ENCODE results near the gene ANKRD52.

Gene ANKRD52

DNA sequence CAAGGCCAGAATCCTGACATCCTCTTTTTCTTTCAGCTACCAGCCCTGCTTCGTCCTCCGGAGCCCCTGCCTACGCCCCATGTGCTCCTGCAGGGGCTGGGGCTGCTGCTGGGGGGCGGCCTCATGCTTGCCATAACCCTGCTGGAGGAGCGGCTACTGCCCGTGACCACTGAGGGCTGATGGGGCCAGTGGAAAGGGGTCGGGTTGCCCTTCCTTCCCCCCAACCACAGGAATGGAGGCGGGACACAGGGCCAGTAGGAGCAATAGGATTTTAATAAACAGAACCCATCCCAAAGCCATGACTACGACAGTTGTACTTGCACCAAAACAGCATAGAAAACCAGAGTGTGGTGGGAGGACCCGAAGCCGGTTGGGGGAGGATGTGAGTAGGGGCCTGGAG lies 20.6 kb downstream of the ANKRD52 start:
- H3K4me1 Mint-ChIP-seq (ENCODE audit: low read depth), result no peaks in the 10 kb centered on the region
- no peaks in the 10 kb centered on the region for H3K9me3 Mint-ChIP-seq
- no peaks in the 10 kb centered on the region for H3K27me3 Mint-ChIP-seq
- H3K27ac Mint-ChIP-seq, result no peak overlapping the region
- no peak overlapping the region for H3K4me3 Mint-ChIP-seq
- H3K36me3 Mint-ChIP-seq (ENCODE audit: low read depth), result peaks cover 6% of the 10 kb centered on the region

DNA sequence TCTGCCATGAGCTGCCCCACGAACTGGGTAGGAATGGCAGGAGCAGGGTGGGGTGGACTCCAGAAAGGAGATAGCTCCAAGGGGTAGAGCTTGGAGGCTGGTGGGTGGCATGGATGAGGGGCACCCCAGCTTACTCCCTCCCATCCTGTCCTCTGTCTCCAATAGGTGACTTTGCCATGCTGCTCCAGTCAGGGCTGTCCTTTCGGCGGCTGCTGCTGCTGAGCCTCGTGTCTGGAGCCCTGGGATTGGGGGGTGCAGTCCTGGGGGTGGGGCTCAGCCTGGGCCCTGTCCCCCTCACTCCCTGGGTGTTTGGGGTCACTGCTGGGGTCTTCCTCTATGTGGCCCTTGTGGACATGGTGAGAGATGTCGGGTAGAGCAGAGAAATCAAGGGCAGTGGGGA lies 21.2 kb downstream of the ANKRD52 start:
- H3K27me3 Mint-ChIP-seq, result no peaks in the 10 kb centered on the region
- no peak overlapping the region for H3K27ac Mint-ChIP-seq
- no peak overlapping the region for H3K4me3 Mint-ChIP-seq
- no peaks in the 10 kb centered on the region for H3K9me3 Mint-ChIP-seq
- H3K36me3 Mint-ChIP-seq (ENCODE audit: low read depth), result peaks cover 3% of the 10 kb centered on the region
- no peaks in the 10 kb centered on the region for H3K4me1 Mint-ChIP-seq (ENCODE audit: low read depth)

GRCh38 chr12:56236091-56236490 lies 22.1 kb downstream of the ANKRD52 start:
- Mint-ChIP-seq H3K4me3 (no peak overlapping the region), H3K27ac (no peak overlapping the region), H3K27me3 (no peaks in the 10 kb centered on the region), H3K4me1 (ENCODE audit: low read depth) (no peaks in the 10 kb centered on the region), H3K9me3 (no peaks in the 10 kb centered on the region), H3K36me3 (ENCODE audit: low read depth) (no peaks in the 10 kb centered on the region)

- Mint-ChIP-seq H3K9me3 (no peaks in the 10 kb centered on the region), H3K36me3 (ENCODE audit: low read depth) (no peaks in the 10 kb centered on the region), H3K27ac (no peak overlapping the region), H3K4me3 (no peak overlapping the region), H3K27me3 (no peaks in the 10 kb centered on the region), H3K4me1 (ENCODE audit: low read depth) (no peaks in the 10 kb centered on the region)
These were observed 23.3 kb downstream of the ANKRD52 start for GRCh38 chr12:56234746-56235436.

- H3K4me1 Mint-ChIP-seq (ENCODE audit: low read depth), result no peaks in the 10 kb centered on the region
- H3K27ac Mint-ChIP-seq, result no peak overlapping the region
- H3K36me3 Mint-ChIP-seq (ENCODE audit: low read depth), result peaks cover 13% of the 10 kb centered on the region
- no peaks in the 10 kb centered on the region for H3K9me3 Mint-ChIP-seq
- no peaks in the 10 kb centered on the region for H3K27me3 Mint-ChIP-seq
- H3K4me3 Mint-ChIP-seq, result no peak overlapping the region
These were observed 27.0 kb downstream of the ANKRD52 start for GRCh38 chr12:56231184-56231582.

GRCh38 chr12:56230432-56231183 lies 27.6 kb downstream of the ANKRD52 start:
- no peaks in the 10 kb centered on the region for H3K9me3 Mint-ChIP-seq
- H3K27ac Mint-ChIP-seq, result no peak overlapping the region
- H3K36me3 Mint-ChIP-seq (ENCODE audit: low read depth), result peaks cover 16% of the 10 kb centered on the region
- H3K27me3 Mint-ChIP-seq, result no peaks in the 10 kb centered on the region
- H3K4me3 Mint-ChIP-seq, result no peak overlapping the region
- H3K4me1 Mint-ChIP-seq (ENCODE audit: low read depth), result peaks cover 1% of the 10 kb centered on the region

- Mint-ChIP-seq H3K27me3 (no peaks in the 10 kb centered on the region), H3K9me3 (no peaks in the 10 kb centered on the region), H3K4me1 (ENCODE audit: low read depth) (peaks cover 7% of the 10 kb centered on the region), H3K27ac (no peak within 1 kb of the TSS), H3K4me3 (no peak within 1 kb of the TSS), H3K36me3 (ENCODE audit: low read depth) (peaks cover 20% of the 10 kb centered on the region)
These were observed 28.2 kb downstream of the ANKRD52 start, which contains the start of gene SLC39A5 for GRCh38 chr12:56229916-56230431. SLC39A5 (plus strand) TSS chr12:56230051; CDS start chr12:56231275, 1,224 bp downstream.

DNA sequence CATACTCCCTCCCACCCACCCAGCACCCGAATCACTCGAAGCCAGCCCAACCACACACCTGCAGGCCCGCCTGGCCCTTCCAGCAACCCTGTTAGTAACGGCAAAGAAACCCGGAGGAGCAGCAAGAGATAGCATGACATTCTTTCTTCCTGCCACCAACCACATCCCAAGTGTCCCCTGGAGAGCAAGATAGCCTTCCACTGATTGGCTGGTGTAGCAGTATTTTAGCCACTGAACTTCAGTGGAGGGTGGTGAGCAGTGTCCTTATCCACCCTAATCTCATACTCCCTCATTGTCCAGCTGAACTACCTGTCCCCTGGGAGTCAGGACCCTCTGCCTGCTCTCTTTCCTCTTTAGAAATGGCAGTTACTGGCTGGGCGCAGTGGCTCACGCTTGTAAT lies 29.1 kb downstream of the ANKRD52 start:
- Mint-ChIP-seq H3K36me3 (ENCODE audit: low read depth) (peaks cover 20% of the 10 kb centered on the region), H3K27me3 (no peaks in the 10 kb centered on the region), H3K27ac (no peak overlapping the region), H3K9me3 (no peaks in the 10 kb centered on the region), H3K4me3 (no peak overlapping the region), H3K4me1 (ENCODE audit: low read depth) (peaks cover 13% of the 10 kb centered on the region)

DNA sequence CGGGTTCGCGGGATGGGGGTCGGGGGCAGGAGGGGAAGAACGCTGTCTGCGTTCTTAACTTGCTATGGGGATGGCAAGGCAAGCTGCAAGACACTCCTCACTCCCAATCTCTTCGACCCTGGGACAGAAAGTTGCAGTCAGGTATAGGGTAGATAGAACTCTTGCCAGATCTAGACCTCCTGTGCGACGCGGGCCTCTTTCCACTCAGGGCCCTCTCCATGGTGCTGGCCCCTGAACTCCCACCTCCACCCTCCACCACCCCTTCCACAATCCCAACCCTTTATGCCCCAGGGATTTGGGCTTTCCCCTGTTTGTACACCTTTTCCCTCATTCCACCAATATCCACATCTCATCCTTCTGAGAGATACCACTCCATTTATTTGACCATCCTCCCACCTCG lies 33.2 kb downstream of the ANKRD52 start:
- H3K9me3 Mint-ChIP-seq, result no peaks in the 10 kb centered on the region
- peak overlapping the region; percentile 90 for H3K4me3 Mint-ChIP-seq
- peaks cover 20% of the 10 kb centered on the region for H3K36me3 Mint-ChIP-seq (ENCODE audit: low read depth)
- peaks cover 43% of the 10 kb centered on the region for H3K4me1 Mint-ChIP-seq (ENCODE audit: low read depth)
- H3K27ac Mint-ChIP-seq, result peak overlapping the region; percentile 82
- H3K27me3 Mint-ChIP-seq, result no peaks in the 10 kb centered on the region

DNA sequence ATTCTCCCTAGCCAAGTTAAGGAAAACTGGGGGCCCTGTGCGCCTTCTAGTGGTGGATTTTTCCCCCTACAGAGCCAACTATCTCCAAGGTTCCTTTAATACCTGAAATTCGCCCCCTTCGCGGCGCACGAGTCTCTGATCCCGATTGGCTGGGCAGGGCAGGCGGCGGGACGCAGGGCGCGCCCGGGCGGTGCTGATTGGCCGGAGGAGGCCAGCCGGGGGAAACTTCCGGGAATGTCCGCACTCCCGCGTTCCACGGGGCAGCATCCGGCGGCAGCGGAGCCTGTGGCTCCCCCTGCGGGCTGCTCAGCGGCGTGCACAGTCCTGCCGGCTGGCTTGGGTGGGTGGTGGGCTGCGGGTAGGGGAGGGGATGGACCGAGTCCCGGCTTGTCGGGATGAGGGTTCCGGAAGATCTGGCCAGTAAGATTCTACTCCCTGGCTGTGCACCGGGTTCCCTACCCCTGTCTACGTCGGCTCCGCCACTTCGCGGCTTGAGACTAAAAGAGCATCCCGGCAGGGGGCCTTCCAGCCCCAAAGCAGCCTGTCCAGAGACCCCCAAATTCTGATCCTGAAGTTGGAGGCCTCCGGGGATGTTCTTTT lies 34.0 kb downstream of the ANKRD52 start, which contains the start of gene NABP2:
Gene NABP2 (plus strand): TSS at position 241 of the 600 bp plus-strand sequence. CDS start 515 bp downstream, outside the sequence.
- Mint-ChIP-seq H3K27me3 (no peaks in the 10 kb centered on the region), H3K9me3 (no peaks in the 10 kb centered on the region), H3K36me3 (ENCODE audit: low read depth) (peaks cover 15% of the 10 kb centered on the region), H3K4me1 (ENCODE audit: low read depth) (peaks cover 43% of the 10 kb centered on the region), H3K27ac (peak within 1 kb of the TSS; percentile 82), H3K4me3 (peak within 1 kb of the TSS; percentile 90)

- Mint-ChIP-seq H3K27ac (peak overlapping the region; percentile 78), H3K9me3 (no peaks in the 10 kb centered on the region), H3K4me1 (ENCODE audit: low read depth) (peaks cover 43% of the 10 kb centered on the region), H3K36me3 (ENCODE audit: low read depth) (peaks cover 13% of the 10 kb centered on the region), H3K27me3 (no peaks in the 10 kb centered on the region), H3K4me3 (peak overlapping the region; percentile 90)
These were observed 34.5 kb downstream of the ANKRD52 start for GRCh38 chr12:56223571-56224101.

- Mint-ChIP-seq H3K27ac (peak overlapping the region; percentile 96), H3K4me1 (ENCODE audit: low read depth) (peaks cover 43% of the 10 kb centered on the region), H3K27me3 (no peaks in the 10 kb centered on the region), H3K9me3 (no peaks in the 10 kb centered on the region), H3K4me3 (peak overlapping the region; percentile 96), H3K36me3 (ENCODE audit: low read depth) (peaks cover 13% of the 10 kb centered on the region)
These were observed 35.7 kb downstream of the ANKRD52 start for GRCh38 chr12:56222531-56222895.

DNA sequence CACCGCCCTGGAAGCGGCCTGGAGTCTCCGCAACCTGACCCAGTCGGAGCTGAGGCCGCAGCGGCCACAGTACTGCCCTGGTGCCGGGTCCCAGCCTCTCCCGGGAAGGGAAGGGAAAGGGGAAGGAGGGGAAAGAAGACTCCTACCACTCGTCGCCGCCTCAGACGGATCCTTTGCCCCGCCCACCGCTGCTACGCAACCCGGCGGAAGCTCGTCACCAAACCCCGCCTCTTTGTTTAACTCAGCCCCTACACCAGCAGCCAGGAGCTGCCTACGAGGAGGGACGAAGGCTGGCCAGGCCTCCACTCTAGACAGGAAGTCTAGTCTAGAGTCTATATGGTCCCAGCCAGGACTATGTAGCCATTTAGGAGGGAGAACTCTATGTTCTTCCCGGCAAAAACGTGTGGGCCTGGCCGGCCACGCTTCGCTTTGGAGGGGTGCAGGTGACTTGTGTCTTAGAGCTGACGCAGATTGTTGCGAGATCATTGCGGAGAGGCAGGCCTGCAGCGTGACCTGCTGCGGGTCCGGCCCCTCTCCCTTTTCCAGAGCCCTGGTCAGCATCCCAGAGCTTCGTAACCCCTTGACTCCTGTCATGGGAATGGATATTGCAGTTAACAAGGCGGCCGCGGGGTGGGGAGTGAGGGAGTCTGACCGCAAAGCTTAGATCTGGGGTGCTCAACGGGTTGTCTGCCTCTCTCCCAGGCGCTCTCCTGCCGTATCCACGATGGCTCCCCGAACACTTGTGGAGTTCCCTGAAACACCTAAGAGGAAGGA lies 36.2 kb downstream of the ANKRD52 start, which contains the start of gene RNF41:
Gene RNF41 (minus strand): TSS at position 166 of the 774 bp plus-strand sequence. CDS start 7,875 bp downstream, outside the sequence.
- Mint-ChIP-seq H3K27ac (peak within 1 kb of the TSS; percentile 96), H3K4me1 (ENCODE audit: low read depth) (peaks cover 43% of the 10 kb centered on the region), H3K9me3 (no peaks in the 10 kb centered on the region), H3K4me3 (peak within 1 kb of the TSS; percentile 96), H3K36me3 (ENCODE audit: low read depth) (peaks cover 10% of the 10 kb centered on the region), H3K27me3 (no peaks in the 10 kb centered on the region)

DNA sequence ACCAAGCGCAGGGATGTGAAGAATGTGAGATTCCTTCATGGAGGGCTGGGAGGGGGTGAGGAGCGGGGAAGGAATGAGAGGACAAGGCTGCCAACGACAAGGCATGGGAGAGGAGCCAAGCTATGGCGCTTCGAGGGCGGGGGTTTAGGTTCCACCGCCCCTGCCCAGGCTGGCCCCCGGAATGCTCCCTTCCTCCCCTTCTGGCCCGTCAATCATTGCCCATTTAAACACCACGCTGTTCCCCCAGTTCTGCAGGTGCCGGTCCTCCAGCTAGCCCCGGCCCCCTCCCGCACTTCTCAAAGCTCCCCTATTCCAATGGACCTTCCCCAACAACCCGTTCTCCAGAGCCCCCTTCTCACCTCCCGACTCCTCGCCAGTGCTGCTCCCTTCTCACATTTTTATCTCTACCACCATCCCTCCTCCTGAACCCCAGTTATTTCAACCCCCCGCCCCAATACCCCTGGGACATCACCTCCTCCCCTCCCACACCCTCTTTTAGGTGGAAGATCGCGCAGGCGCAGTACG lies 36.9 kb downstream of the ANKRD52 start:
- H3K36me3 Mint-ChIP-seq (ENCODE audit: low read depth), result peaks cover 13% of the 10 kb centered on the region
- peaks cover 43% of the 10 kb centered on the region for H3K4me1 Mint-ChIP-seq (ENCODE audit: low read depth)
- H3K9me3 Mint-ChIP-seq, result no peaks in the 10 kb centered on the region

More for the DNA sequence above, 36.9 kb downstream of the ANKRD52 start:
- Mint-ChIP-seq H3K4me3 (peak overlapping the region; percentile 96), H3K27ac (peak overlapping the region; percentile 96), H3K27me3 (no peaks in the 10 kb centered on the region)
